Lung microvascular endothelial cell (primary cell): ENCODE results near the gene LY86. TPM values are rescaled to one million over a fixed set of nuclear protein-coding genes. Genes with fewer than 3 reads are reported as not detected.

Experiments
- DNase-seq, 2 donors: peaks; one replicate each; pipeline versions ENCODE4 v3.0.0 to v3.0.0-alpha.2; 2010; ENCODE audit warnings: low read depth in 2 of 2
- total RNA-seq: library from RNA; depleted of rRNA; stranded (reverse); fragments of >200 nt; gene quantifications from 2 replicates; pipeline ENCODE4 v1.2.1, GENCODE V29; 2014

The LY86 gene
- total RNA-seq = not detected in 2 replicates

DNA sequence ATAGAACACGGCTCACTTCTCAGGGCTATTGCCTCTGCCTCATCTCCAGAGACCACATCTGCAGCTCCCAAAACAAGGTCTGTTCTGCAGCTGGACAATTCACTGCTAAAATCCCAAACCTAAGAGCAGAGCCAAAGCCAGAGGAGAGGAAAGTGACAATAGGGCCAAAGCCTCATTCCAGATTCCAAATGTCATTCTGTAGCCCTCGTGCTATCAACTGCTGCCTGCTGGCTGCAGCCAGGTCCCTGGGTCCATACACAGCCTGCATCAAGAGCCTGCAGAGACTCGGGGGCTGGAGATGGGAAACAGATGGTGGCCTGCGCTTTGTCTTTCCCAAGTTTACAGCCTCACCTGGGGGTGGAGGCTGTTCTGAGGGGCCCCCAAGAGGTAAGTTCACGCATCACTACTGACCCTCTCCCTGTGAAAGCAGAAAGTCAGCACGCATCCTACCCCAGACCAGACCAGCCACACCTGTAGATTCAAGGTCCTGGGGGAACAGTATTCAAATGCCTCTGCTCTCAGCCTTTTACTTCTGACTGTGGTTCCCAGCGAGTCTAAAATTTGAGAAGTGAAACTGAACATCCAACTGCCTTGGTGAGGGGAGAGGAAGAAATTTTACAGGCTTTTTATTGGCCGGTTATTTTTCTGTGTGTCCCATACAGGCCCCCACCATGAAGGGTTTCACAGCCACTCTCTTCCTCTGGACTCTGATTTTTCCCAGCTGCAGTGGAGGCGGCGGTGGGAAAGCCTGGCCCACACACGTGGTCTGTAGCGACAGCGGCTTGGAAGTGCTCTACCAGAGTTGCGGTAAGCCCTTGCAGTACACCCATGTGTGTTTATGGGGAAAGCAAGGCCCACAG lies at the start of gene LY86:
TSS of gene LY86 (plus strand) at position 657 of the 860 bp plus-strand sequence. CDS start at position 672, 15 bp downstream.
- no peak for DNase-seq

DNA sequence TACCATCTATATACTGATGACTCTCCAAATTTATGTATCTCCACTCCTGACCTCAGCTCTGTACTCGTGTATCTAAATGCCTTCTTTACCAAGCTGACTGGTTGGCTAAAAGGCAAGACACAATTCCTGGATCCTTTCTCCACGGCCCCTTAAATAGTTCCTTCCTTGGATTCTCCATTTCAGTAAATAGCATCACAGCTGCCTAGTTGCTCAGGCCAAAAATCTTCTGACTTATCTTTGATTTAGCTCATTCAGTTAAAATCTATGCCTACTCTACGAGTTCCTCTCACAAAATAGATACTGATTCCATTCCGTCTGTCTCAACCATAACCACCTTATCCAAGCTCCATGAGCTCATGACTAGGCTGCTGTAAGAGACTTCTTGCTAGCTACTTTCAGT lies 49.5 kb upstream of the LY86 start:
- DNase-seq = no peak

DNA sequence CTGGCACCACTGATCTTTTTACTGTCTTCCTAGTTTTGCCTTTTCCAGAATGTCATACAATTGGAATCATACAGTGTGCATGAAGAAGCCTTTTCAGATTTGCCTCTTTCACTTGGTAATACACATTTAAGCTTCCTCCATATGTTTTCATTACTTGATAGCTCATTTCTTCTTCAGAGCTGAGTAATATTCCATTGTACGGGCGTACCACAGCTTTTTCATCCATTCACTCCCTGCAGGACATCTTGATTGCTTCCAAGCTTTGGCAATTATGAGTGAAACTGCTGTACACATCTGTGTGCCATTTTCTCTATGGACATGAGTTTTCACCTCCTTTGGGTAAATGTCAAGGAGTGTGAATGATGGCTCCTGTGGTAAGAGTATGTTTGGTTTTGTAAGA lies 46.2 kb upstream of the LY86 start:
- DNase-seq = no peak

DNA sequence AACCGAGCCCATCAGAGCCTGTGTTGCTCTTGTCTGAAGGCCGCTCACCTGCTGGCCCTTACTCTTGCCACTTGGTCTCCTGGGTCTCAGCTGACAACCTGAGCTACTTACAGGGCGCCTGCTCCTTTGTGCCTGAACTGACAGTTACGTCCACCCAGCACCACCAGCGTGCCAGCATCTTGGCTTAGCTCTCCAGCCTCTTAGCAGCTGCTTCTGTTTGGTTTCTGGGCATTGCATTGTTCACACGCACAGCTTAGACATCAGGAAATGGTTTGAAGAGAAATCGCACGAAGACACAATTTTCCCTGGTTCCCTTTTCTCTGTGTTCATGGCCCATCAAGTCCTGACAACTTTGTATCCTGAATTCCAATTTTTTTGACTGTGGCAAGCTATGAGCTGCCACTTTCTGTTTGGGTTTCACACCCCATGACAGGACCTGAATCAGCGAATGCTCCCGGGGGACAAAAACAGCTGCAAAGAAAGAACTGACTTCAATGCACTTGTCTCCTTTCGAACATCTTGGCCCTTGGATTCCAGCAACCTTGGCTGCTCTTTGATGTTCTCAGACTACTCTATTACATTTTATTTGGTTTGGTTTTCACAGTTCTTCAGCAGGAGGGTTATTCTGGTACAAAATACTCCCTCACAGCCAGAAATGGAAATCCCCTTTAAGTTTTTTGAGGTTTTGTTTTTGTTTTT lies 45.2 kb upstream of the LY86 start:
- no peak for DNase-seq

DNA sequence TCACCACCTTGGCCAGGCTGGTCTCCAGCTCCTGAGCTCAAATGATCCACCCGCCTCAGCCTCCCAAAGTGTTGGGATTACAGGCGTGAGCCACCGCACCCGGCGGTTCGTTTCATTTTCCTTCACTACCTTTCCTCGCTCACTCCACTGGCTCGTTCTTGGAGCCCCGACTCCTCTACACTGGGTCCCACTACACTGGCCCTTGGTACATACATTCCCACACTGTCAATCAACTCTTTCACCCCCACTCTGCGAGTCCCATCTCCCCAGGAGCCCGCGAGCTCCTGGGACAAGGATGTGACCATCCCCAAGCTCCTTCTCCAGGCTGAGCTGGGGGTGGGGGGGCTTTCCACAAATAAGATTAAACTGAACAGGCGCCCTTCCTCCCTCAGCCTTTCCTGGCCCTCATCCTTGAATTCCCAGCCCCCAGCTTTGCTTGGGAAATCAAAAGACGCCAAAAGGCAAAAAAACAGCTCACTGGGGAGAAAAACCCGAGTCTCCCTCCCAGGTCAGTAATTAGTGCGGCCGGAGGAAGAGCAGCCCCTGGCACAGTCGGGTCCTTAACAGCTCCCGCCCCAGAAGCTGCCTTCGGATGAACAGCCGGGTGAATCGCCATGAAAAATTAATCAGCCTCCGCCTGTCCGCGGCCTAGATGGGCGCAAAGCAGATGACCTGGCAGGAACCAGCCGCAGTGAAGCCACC lies 42.8 kb upstream of the LY86 start:
- no peak for DNase-seq

DNA sequence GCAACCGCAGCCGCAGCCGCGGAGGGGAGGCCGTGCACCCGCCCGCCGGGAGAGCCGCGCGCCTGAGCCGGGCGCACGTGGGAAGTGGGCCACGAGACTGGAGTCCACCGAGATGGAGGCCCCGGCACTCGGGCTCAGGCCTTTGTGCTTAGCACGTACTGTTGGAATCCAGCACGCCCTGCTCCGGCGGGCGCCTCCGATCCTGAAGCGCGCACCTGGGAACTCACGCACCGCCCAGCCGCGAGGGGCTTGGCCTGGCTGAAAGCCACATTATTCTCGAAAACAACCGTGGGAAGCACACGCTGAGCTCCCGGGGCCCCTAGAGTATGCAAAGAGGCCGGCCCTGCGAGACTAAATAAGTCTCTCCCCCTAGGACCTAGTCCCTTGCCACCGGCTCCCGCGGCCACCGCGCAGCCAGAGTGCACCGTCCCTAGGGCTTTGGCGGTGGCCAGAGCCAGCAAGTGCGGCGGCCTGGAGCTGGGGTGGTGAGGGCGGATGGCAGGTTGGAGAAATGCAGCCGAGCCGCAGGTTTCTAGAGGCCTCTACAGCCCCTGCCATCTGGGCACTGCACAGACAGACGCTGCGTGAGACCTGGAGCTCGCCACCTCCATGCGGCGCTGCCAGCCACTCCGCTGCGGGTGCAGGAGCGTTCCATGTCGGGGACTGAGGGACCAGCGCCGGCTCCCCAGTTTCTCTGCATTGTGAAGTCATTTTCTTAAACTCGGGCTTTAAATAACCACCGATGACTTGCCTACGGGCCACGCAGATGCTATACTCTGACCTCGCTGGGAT lies 42.0 kb upstream of the LY86 start:
- DNase-seq = peak; percentile 4 to 24

DNA sequence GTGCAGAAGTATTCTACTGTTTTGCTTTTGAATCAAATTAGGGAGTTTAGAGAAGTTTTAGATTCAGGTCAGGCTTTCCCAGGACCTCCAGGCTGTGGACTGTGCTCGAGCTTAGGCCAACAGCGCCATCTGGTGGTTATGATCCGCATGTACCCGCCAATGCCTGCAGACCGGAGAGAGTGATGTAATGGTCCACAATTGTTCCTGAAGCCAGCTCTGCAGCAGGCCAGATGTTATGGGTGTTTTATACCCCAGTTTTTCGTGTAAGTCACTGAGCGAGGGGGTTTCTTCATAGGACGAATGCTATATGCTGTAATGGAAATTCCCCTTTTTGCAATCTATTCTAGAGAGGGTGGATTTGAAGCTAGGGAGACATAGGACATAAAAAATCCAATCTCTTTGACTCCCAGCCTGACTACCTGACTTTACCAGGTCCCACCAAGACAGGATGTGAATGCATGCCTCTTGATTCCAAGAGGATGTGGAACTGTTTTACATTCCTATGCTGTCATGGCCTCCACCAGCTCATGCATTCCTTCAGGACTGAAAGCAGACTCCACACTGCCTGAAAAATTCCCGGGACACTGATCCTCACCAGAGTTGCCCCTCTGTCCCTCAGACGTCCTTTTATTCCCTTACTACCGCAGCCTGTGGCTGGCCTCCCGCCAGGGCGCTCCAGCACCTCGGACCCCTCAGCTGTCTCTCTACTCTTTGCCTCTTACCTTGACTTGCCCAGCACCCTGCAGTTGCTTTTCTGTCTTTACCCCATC lies 41.2 kb upstream of the LY86 start:
- peak; percentile 85 to 92 for DNase-seq

GRCh38 chr6:6556161-6556737 lies 32.3 kb upstream of the LY86 start:
- no peak for DNase-seq

- peak; percentile 58 to 80 for DNase-seq
These were observed 31.6 kb upstream of the LY86 start for GRCh38 chr6:6556738-6557503.

- no peak for DNase-seq
These were observed 31.0 kb upstream of the LY86 start for GRCh38 chr6:6557504-6557839.

DNA sequence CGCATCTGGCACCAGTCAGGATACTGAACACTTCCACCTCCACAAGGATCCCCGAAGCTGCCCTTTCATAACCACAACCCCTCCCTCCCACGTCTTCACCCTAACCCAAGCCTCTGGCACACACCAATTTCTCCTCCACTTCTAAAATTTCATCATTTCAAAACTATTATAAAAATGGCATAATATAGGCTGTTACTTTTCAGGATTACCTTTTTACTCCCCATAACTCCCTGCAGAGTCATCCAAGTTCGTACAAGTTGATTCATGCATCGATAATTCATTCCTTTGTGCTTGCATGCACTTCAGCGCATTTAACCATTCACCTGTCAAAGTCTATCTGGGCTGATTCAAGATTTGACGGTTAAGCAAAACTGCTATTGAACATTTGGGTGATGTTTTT lies 30.6 kb upstream of the LY86 start:
- no peak for DNase-seq

- no peak for DNase-seq
These were observed 28.4 kb upstream of the LY86 start for GRCh38 chr6:6559994-6560570.

- peak in 1 of 2 donors; percentile 76 for DNase-seq
These were observed 27.6 kb upstream of the LY86 start for GRCh38 chr6:6560909-6561308.

DNA sequence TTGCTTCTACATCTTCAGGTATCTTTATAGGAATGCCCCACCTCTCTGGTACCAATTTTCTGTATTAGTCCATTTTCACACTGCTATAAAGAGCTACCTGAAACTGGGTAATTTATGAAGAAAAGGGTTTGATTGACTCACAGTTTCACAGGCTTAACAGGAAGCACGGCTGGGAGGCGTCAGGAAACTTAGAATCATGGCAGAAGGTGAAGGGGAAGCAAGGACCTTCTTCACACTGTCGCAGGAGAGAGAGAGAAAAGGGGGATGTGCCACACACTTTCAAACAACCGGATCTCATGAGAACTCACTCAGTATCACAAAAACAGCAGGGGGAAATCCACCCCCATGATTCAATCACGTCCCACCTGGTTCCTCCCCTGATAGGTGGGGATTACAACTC lies 24.4 kb upstream of the LY86 start:
- DNase-seq = no peak

DNA sequence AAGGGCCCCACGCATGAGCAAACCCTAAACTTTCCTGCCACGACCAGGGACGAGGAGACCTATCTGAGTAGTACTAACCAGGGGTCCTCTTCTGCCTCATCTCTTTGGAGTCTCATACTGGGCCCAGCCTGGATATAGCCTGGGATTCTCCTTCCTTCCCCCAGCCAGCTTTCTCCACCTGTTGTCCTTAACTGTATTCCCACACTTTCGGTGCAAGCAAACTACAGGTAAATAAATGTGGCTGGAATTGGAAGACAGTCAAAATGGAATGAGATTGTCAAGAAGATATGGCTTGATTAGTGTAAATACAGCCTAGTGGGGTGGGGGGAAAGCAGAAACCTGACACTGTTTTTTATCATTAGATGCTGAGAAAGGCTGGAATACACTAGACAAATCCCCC lies 23.5 kb upstream of the LY86 start:
- no peak for DNase-seq

DNA sequence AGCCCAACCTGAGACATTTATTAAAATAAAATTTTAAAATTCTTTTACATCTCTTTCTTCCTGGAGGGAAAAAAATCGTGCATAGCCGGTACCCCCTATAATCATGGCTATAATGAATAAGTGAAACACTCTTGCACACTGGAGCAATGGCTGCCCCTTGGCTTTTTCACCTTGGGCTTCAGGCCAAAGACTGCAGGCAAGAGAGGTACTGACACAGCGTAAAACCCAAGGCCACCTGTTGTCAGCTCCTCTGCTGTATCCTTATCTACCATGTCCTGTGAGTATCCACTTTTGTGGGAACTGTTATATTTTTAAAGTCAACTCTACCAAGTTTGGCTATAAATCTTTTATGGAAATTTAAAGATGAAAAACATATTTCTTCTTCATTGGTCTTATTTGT lies 23.0 kb upstream of the LY86 start:
- no peak for DNase-seq

DNA sequence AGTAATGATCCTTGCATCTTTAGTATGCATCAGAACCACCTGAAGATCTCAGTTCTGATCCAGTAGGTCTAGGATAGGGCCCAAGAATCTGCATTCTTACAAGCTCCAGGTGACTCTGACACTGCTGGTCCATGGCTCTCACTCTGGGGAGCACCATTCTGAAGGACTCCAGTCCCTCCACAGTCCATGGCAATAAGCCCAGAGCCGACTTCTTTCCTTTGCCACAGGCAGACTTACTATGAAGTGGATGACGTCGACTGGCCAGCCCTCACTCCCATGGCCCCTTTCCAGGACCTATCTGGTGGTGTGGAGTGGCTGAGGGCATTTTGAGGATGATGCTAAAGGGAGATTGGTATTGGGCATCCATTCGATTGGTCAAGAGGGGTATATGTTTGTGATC lies 21.8 kb upstream of the LY86 start:
- DNase-seq = no peak

DNA sequence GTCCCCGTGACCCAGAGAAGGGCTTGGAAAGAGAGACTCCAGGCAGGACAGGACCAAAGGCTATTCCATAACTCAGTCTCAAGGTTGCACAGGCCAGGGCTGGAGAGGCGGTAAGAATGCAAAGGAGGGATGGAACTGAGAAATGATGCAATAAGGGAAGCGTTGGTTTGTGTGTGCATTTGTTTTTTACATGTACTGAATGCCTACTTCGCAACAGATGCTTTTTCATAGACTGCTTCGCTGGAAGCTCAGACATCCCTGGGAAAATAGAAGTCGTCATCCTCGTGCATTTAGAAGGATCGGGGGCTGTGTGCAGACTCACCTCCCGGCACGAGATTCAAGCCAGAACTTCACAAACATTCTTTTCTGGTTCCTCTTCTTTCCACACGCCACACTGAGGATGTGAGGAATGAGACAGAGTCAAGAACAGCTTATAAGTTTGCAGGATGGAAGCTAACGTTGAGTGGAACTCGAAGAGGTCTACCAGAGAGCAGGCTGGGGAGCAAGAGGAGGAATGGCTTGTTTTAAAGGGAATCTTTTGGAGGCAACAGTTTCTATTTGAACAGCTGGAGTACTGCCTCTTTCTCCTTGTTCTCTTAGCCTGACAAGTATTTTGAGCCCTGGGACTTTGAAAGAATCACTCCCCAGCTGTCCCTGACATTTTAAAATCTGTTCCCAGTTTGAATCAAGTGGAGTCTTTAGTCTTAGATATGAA lies 19.3 kb upstream of the LY86 start:
- DNase-seq = no peak

GRCh38 chr6:6569811-6570164 lies 18.7 kb upstream of the LY86 start:
- DNase-seq = no peak
